GM18870 (cell line): Measurements from ENCODE around the gene SH3BP5.

Experiments used
- ATAC-seq: cut with Tn5 transposase; IDR thresholded peaks from one replicate; pipeline ENCODE4 v1.9.1; 2021; ENCODE audit warnings: moderate library complexity; ENCODE audit not compliant: unreplicated experiment

The SH3BP5 gene

DNA sequence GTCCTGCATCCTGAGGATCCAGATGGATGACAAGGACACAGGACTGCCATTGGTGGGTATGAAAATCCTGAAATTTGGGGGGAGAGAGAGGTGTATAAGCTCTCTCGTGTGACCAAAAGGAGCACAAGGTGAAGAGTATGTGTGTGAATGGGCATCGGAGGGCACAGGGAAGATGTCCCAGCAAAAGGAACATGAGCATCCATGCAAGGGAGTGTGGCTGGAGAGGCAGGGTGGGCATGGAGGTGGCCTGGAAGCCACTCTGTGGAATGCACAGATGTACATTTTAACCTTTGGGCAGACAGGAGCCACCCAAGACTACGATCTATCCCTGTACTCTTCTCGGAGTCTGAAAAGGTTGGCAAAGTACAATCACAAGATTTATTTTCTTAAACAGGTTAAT, 71.9 kb downstream of the SH3BP5 start:
- no peak for ATAC-seq

DNA sequence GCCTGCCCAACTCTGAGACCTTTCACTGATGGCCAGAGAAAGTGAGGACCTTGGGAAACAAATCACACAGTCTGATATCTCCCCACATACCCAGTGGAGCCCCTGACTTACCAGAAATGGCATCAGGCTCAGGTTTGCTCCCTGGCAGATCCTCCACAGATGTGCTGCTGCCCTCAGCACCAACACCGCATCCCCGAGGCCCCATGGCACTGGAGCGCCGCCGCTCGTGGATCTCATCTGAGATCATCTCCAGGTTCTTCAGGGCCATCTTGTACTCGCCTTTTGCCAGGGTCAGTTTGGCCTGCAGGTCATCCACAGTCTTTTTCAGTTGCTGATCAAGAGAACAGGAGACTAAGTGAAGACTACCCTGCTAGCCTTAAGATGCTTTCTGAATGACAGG, 73.7 kb downstream of the SH3BP5 start:
- no peak for ATAC-seq

- ATAC-seq, result no peak
Measured at GRCh38 chr3:15256861-15257341, 75.5 kb downstream of the SH3BP5 start.

GRCh38 chr3:15255215-15255614, 77.2 kb downstream of the SH3BP5 start:
- ATAC-seq, result no peak

DNA sequence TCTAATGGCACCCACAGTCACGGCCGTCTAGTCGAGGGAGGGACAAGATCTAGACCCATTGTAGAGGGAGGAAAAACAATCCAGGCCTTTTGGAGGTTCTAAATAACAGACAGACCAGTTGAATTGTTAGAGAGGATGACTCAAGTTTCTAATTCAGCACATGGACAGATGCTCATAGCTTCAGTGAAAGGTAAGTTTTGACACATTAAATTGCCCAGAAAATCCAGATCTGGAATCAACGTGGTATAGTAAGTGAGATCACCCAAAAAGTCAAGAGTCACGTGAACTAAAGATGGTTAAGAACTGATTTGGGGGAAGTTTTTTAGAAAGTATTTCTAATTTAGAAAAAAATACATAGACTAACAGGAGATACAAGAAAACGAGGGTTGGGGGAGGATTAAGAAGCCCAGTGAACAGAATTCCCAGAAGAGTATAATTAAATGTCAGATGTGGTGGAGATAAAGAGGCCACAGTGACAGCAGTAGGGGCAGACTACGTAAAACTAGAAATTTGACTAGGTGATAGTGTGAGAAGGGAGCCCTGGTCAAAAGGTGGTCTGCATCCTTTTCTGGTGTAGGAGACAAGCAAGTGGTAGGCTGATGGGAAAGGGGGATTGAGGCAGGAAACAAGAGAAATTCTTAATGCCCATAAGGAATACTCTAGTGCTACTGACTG, 79.2 kb downstream of the SH3BP5 start:
- ATAC-seq, result no peak

GRCh38 chr3:15246186-15246585, 86.2 kb downstream of the SH3BP5 start:
- ATAC-seq, result no peak

DNA sequence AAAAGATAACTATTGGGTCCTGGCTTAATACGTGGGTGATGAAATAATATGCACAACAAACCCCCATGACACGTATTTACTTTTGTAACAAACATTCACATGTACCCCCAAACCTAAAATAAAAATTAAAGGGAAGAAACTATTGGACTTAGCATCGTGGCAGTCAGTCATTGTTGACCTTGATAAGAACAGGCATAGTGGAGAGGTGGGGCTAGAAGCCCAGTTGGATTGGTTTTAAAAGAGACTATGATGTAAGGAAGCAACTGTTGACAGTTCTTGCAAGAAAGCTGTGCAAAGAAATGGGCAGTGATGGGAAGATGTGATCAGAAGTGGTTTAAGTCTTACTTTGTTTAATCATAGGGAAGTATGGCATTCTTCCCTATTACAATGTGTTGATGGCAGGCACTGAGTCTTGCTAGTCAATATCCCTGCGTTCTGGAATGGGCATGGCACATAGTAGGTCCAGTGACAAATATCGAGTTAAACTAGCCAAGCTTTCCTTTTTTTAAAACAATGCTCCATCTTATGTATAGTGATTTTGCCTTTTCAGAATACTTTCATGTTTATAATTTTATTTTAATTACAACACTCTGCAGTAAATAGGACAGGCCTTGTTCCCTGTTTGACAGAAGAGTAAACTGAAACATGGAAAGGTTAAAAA, 88.4 kb downstream of the SH3BP5 start:
- ATAC-seq, result no peak

- ATAC-seq, result no peak
Measured at GRCh38 chr3:15241341-15241740, 91.0 kb downstream of the SH3BP5 start.

DNA sequence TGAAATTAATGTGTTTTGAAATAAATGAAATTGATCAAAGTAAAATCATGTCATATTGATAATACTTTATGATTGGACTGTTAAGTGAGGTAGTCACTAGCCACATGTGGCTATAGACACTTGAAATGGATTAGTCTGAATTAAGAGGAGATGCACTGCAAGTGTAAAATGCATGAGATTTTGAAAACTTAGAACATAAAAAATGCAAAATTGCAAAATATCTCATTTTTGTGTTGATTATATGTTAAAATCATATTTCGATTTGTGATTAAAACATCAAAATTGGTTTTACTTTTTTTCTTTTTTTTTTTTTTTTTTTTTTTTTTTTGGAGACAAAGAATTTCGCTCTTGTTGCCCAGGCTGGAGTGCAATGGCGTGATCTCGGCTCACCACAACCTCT, 103.1 kb downstream of the SH3BP5 start:
- ATAC-seq, result no peak

DNA sequence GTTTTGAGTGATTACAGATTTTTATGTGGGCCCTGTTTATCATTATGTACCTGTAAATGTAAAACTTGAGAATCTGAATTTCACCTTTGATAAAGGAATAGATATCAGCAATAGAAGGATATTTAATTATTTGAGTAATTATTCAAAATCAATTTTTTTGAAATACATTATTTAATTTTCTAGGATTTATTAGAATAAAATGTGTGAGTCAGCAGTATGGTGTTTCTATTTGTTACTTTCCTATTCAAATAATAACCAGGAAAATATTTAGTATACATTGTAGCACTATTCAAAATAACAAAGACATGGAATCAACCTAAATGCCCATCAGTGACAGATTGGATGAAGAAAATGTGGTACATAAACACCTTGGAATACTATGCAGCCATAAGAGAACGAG, 104.2 kb downstream of the SH3BP5 start:
- no peak for ATAC-seq

DNA sequence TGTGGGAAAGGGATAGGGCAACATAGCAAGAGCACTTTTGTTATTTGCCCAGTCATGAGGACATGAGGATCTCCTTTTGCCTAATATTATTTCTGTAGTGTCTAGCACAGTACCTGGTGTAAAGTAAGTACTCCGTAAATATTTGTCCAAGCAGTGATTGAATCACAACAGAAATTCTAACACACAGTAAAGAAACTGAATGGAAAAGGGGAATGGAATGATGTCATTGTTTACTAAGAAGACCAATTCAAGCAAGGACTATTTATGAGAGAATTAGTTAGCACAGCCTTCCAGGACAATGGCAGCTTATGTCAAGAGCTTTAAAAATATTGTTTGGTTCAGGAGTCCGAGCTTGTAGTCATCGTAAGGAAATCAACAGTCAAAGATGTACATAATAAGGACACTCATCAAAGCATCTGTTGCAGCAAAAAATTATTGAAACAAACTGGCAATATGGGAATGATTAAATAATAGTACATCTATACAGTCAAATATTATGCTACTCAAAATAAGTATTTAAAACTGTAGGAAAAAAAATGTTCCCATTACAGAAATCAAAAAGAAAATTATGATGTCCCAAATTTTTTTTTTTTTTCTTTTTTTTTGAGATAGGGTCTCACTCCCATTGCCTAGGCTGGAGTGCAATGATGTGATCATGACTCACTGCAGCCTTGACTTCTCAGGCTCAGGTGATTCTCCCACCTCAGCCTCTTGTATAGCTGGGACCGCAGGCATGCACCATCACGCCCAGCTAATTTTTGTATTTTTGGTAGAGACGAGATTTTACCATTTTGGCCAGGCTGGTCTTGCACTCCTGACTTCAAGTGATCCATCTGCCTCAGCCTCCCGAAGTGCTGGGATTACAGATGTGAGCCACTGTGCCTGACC, 108.5 kb downstream of the SH3BP5 start:
- no peak for ATAC-seq

GRCh38 chr3:15221574-15222217, 110.7 kb downstream of the SH3BP5 start:
- no peak for ATAC-seq

DNA sequence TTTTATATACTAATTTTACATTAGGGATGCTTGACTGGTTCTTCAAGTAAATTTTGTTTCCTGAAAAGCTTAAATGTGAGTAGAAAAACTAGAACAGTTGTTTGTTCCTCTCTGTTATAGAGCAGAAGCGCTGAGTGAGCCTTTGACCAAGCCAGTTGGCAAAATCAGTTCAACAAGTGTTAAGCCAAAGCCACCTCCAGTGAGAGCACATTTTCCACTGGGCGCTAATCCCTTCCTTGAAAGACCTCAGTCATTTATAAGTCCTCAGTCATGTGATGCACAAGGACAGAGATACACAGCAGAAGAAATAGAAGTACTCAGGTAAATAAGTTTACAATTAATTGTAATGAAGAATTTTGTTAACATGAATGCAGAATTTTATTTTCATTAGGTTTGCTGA, 111.7 kb downstream of the SH3BP5 start:
- ATAC-seq, result no peak

DNA sequence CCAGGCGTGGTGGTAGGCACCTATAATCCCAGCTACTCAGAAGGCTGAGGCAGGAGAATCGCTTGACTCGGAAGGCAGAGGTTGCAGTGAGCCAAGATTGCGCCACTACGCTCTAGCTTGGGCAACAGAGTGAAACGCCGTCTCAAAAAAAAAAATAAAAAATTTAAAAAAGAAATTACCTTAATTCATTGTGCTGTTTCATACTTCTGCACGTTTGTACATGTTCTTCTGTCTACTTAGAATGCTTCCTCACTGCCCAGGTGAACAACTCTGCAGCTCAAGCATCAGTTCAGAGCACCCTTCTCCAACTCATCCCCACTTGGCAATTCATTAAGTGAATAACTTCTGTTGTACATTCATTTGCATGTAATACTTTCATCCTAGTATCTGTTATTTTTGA, 112.3 kb downstream of the SH3BP5 start:
- ATAC-seq, result no peak

DNA sequence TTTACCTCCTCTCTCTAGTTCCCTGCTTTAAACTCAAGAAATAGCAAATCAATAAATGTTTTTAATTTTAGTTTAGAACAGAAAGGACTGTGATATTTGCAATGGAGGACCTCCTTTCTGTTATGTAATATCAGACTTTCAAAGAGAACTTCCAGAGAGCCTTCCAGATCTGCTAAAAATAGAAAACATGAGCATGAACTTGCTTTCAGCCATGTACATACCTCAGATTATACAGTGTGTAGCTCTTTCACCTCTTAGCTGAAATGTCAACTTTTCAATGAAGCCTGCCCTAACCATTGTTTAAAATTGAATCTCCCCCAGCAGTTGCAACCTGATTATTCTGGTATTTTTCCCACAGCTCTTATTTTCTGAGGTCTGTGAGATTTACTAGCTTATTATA, 113.7 kb downstream of the SH3BP5 start:
- no peak for ATAC-seq

DNA sequence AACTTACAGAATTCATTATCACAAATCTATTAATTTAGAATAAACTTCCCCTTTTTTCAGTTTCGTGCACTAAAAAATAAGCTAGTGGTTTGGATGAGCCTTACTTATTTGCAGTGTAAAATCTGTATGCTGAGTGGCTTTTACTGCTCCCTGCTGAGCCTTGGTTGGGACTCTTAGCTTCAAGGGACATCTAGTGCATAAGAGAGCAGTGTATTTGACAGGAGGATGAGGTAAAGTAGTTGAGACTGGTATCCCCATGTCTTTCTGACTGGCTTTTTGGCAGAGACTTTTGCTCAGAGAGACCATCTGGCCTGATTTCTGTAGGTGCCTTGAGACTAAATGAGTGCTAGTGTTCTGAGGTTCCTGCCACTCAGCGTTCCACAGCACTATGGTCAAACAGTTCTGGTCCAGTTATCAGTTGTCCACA, 114.5 kb downstream of the SH3BP5 start:
- no peak for ATAC-seq

DNA sequence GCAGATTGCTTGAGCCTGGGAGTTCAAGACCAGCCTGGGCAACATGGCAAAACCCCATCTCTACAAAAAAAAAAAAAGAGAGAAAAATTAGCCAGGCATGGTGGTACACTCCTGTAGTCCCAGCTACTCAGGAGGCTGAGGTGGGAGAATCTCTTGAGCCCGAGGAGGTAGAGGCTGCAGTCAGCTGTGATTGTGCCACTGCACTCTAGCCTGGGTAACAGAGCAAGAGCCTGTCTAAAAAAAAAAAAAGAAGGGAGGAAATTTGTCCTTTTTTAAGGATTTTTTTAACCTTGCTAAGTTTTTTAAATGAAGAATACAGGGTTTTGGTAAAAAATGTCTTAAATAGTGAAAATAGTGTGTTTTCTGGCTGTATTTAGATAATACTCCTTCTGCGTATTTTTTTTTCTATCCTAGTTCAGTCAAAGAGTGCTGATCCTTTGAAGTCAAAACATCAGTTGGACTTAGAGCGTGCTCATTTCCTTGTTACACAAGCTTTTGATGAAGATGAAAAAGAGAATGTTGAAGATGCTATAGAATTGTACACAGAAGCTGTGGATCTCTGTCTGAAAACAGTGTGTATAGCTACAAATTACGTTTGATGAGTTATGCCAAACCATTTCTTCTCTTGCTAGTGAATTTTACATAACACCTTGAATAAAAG, 115.2 kb downstream of the SH3BP5 start:
- ATAC-seq, result no peak

- no peak for ATAC-seq
Measured at GRCh38 chr3:15216501-15216900, 115.9 kb downstream of the SH3BP5 start.

DNA sequence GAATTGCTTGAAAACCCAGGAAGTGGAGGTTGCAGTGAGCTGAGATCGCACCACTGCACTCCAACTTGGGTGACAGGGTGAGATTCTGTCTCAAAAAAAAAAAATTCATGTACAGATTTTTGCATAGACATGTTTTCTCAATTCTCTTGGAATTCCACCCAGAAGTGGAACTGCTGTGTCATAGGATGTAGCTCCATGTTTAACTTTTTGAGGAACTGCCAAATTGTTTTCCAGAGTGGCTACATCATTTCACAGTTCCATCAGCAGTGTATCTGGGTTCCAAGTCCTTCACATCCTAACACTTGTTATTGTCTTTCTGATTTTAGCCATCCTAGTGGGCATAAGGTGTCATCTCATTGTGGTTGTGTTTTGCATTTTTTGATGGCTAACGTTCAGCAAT, 116.4 kb downstream of the SH3BP5 start:
- ATAC-seq, result no peak

- no peak for ATAC-seq
Measured at GRCh38 chr3:15214758-15215157, 117.6 kb downstream of the SH3BP5 start.

DNA sequence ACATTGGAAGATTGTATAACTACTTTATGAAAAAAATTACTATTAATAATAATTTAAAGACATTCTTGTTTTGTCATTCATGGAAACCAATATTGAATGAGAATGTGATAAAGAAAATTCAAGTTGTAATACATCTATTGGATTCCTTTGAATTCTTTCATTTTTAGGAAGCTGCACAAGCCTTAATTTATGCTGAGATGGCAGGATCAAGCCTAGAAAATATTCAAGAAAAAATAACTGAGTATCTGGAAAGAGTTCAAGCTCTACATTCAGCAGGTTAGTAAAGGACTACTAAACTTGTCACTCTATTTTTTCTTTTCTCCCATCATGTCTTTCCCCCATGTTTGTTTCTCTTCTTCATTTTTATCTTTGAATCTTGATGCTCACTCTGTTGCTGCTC, 120.4 kb downstream of the SH3BP5 start:
- ATAC-seq, result no peak
